ENCODE results near the gene ABHD2.

- no peak for TF ChIP-seq ZNF384 (IDR thresholded peaks at IDR 0.05)
- TF ChIP-seq PKNOX1 (IDR thresholded peaks at IDR 0.05): no peak
- no peak for TF ChIP-seq LEF1 (IDR thresholded peaks at IDR 0.05; ENCODE audit: borderline replicate concordance)
- TF ChIP-seq BHLHE40 (IDR thresholded peaks at IDR 0.05; ENCODE audit: borderline replicate concordance): no peak
- no peak for TF ChIP-seq FOXK2 (IDR thresholded peaks at IDR 0.05)
- no peak for TF ChIP-seq ELF4 (IDR thresholded peaks at IDR 0.05)
- TF ChIP-seq SP1 (IDR thresholded peaks at IDR 0.05): no peak
- TF ChIP-seq CTBP1 (IDR thresholded peaks at IDR 0.05; ENCODE audit: borderline replicate concordance): no peak
- no peak for TF ChIP-seq FOXA1 (IDR thresholded peaks at IDR 0.05)
- TF ChIP-seq SUZ12 (IDR thresholded peaks at IDR 0.05): no peak
- TF ChIP-seq TARDBP (IDR thresholded peaks at IDR 0.05): no peak
- no peak for TF ChIP-seq ARNT (IDR thresholded peaks at IDR 0.05)
- TF ChIP-seq FOXM1 (IDR thresholded peaks at IDR 0.05; ENCODE audit: borderline replicate concordance): no peak
Observed at GRCh38 chr15:89230277-89230676, 142.0 kb downstream of the ABHD2 start.
